NCI-H2107 treated with DMSO at 0.1 percent for 48 hours (cell line): ENCODE data around the gene PAH.

Experiments
- DNase-seq: peaks from one replicate; lab custom pipeline; 2025; ENCODE audit not compliant: unreplicated experiment; lab: John Stamatoyannopoulos, UW

Gene PAH

DNA sequence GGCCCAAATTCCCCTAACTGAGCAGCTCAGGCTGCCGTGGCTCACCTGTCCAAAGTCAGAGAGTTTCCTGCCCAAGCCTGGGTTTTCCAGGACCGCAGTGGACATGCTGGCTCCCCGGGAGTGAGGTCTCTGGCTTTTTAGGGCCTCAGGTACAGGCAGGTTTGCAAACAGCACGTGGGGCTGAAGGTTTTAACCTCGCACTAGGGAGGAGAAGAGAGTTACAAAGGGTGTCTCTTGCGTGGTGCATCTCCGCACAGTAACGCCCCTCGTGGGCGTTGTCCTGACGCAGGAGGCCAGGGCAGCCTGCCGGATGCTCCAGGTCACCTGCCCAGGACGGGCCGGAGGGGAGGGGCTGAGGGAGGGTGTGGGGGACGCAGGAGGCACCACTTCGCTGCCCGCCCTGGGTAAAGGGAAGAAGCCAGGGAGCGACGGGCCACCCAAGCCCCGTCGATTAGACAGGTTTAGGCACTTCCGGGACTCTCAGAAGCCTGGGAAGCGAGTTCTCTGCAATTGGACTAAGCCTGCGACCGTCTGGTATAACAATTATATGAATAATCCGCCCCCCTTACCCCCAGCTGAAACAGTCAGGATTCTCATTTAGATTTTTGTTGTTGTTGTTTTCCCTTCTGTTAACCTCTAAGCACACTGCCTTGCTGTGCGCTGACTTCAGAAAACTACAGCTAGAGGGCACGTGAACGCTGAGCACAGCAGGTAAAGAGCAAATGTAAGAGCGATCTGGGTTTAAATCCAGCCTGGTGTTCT, at the start of gene PAH:
Gene PAH, minus strand, starts transcription at position 219 of the 762 bp plus-strand sequence. Its CDS starts 114 bp downstream, at position 105.
- no peak for DNase-seq

DNA sequence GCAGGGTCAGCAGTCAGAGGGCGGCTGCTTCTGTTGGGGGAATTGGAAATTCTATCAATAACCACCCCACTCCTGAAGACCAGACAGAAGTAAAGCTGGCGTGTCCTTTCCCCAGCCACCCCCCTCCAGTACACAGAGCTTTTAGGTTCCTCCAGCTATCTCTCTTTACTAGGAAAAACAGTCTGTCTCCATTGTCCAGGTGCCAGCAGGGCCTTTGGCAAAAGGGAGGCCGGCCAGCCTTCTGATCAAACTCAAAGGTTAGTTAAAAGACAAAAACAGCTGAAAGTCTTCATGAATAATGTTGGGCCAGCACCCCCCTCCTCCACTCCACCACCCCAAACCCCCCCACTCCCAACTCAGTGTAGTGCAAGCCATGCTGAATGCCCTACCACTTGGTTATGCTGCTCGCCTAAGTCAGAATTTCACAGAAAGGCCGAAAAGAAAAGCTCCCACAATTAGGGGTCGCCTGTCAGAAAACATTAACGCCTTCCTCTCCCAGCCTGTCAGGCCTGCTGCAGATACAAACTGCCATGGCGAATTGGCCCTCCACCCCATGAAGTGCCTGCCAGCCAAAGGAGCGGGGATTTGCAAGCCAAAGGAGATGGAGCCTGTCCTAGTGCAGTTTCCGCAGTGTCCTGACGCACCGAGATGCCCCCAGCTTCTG, 49.3 kb upstream of the PAH start:
- no peak for DNase-seq

DNA sequence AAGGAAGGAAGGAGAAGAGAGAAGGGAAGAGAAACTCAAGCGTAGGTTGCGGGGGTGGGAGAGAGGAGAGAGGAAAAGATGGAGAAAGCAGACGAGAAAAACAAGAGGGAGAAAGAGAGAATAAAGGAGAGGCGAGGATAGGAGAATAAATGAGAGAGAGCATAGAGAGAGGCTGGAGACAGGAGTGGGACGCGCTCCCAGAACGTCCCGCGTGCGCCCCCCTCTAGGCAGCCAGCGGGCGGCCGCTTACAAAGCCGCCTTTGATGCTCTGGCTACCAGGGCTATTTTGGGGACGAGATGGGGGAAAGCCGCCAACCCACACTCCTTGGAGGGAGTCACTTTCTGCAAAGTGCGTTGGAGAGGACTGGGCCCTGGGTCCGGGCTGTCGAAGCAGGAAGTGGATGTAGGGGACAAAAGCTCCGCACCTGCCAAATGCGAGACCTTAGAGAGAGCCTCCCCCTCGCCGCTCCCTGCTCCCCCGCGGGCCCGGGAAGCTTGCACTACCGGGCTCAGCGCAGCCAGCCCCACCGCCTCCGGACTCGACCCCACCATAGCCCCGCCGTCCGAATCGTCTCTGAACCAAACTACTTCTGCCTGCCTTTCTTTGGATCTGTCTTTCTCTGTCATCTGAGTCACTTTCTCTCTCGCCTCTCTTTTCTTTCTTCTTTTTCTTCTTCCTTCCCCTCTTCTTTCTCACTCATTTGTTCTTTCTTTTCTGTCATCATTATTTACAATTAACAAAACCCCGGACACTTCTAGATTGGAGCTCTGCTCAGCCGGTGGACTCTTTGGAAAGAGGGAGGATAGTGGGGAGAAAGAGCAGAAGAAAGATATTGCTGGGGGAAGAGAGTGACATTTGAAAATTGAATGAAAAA, 48.5 kb upstream of the PAH start:
- no peak for DNase-seq

DNA sequence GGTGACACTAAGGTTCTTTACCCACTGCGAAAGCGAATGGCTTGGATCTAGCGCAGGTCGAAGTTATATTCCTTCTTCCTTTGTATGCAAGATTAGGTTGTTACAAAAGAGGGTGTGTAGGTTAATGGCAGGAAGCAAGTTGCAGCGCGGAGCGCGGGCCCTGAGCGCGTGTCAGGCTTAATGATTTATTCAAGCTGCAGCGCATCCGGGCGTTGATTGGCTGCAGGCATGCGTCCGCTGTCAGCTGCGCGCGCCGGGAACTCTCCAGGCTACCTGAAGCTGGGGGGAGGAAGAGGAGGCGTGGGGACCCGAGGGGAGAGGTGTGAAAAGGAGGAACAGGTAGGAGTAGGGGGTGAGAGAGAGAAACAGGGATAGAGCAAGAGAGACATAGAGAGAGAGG, 47.8 kb upstream of the PAH start:
- DNase-seq, result no peak

DNA sequence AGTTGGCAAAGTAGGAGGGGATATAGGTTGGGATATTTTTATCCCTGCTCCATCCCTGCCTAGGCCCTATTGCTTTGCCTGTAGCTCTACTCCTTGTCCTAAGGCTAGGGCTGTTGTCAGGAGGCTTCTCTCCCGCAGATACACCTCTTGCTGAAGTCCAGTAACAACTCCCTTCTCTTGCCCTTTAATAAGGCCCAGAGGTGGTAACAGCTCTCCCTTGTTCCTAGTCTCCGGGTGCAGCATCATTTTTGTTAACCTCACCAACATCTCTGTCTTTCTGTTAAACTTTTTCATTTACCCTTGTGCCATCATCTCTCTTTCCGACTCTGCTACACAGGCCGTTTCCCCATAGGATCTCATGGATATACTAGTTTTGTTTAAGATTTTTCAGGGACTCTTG, 46.8 kb upstream of the PAH start:
- DNase-seq, result no peak

DNA sequence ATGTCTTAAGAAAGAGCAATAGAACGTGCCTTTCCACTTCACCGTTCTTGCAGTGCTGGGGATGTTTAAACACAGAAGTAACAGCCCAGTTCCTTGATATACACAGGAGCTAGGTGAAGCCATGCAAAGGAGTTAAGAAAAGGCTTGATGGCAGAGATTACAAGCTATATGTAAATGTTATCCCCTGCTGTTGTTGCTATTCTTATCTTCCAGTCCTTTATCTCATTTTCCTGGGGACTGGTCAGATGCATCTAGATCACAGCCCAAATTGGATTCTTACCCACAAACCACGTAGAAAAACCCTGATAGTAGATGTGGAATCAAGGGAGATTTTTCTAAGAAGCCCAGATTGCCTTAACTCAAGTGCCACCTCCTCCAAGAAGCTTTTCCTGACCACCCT, 45.9 kb upstream of the PAH start:
- no peak for DNase-seq

DNA sequence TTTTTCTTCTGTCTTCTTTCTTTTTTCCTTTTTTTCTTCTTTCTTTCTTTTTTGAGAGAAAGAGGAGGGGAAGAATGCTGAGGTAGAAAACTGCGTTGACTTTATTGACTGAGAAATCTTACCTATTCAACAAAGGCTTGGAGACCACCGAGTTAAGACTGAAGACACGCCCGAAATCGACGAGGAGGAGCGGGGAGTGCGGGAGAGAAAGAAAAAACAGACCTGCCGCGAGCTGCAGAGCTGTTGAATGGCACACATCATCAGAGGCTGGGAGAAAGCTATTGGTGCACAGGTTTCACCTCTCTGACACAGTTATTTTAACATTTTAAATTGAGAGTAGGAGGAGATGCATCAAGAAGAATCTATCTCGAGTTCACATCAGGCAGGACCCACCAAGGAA, 45.5 kb upstream of the PAH start:
- peak; percentile 55 for DNase-seq

DNA sequence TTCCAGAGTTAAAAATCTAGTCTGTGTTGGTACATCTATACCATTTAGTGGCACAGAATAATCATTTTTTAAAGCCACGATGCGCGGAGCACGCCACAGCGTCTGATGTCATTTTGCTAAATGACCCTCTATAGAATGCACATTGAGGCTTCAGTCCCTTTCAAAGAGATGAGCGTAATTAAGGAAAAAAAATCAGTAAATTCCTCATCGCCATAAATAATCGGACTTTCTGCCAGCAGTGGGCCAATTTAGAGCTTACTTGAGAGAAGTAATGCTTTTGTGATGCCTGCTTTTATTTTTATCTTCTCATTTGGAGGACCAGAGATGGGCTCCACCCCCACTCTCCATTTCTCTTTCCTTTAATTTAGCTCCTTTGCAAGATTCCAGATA, 44.4 kb upstream of the PAH start:
- DNase-seq, result peak; percentile 95

DNA sequence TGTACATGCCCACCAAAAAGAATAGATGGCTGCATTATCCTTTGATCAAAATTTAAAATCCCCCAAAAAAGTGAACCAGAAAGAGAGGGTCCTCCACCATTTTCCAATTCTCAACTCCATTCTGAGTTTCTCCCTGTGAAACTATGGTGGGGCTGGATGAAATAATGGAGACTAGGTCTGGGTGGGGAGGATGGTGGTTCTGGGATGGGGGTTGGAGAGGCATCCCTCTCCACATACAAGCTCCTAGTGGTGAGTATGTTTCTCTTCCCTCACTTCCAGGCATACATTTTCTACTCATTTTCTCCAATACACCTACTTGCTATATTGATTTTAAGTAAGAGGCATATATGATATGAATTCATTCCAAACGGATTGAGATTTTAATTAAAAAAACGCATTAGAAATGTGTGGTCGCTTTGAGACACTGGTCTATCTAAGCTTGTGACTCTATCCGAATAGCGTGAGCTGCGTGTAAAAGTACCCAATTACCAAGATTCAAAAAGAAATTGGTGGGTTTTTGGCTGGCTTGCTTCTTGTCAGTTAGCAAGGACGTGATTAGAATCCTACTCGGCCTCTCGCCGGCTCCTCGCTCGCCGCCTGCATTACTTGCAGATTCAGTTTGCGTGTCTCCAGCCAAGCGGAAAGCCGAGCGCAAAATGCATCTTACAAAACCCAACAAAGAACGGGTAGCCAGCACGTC, 43.9 kb upstream of the PAH start:
- DNase-seq, result peak; percentile 94

DNA sequence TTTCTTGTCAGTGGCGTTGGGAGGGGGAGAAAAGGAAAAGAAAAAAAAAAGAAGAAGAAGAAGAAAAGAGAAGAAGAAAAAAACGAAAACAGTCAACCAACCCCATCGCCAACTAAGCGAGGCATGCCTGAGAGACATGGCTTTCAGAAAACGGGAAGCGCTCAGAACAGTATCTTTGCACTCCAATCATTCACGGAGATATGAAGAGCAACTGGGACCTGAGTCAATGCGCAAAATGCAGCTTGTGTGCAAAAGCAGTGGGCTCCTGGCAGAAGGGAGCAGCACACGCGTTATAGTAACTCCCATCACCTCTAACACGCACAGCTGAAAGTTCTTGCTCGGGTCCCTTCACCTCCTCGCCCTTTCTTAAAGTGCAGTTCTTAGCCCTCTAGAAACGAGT, 42.3 kb upstream of the PAH start:
- DNase-seq, result peak; percentile 50

DNA sequence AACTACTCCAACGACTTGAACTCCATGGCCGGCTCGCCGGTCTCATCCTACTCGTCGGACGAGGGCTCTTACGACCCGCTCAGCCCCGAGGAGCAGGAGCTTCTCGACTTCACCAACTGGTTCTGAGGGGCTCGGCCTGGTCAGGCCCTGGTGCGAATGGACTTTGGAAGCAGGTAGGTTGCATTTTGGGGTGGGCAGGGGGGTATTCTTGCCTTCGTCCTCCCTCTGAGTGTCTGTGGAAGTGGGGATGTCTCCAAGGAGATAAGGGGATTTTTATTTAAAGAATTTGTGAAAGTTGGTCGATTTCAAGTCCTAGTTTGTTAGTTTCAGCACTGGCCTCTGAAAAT, 41.8 kb upstream of the PAH start:
- DNase-seq, result no peak

DNA sequence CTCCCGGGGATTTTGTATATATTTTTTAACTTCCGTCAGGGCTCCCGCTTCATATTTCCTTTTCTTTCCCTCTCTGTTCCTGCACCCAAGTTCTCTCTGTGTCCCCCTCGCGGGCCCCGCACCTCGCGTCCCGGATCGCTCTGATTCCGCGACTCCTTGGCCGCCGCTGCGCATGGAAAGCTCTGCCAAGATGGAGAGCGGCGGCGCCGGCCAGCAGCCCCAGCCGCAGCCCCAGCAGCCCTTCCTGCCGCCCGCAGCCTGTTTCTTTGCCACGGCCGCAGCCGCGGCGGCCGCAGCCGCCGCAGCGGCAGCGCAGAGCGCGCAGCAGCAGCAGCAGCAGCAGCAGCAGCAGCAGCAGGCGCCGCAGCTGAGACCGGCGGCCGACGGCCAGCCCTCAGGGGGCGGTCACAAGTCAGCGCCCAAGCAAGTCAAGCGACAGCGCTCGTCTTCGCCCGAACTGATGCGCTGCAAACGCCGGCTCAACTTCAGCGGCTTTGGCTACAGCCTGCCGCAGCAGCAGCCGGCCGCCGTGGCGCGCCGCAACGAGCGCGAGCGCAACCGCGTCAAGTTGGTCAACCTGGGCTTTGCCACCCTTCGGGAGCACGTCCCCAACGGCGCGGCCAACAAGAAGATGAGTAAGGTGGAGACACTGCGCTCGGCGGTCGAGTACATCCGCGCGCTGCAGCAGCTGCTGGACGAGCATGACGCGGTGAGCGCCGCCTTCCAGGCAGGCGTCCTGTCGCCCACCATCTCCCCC, 41.2 kb upstream of the PAH start:
- peak; percentile 58 for DNase-seq

DNA sequence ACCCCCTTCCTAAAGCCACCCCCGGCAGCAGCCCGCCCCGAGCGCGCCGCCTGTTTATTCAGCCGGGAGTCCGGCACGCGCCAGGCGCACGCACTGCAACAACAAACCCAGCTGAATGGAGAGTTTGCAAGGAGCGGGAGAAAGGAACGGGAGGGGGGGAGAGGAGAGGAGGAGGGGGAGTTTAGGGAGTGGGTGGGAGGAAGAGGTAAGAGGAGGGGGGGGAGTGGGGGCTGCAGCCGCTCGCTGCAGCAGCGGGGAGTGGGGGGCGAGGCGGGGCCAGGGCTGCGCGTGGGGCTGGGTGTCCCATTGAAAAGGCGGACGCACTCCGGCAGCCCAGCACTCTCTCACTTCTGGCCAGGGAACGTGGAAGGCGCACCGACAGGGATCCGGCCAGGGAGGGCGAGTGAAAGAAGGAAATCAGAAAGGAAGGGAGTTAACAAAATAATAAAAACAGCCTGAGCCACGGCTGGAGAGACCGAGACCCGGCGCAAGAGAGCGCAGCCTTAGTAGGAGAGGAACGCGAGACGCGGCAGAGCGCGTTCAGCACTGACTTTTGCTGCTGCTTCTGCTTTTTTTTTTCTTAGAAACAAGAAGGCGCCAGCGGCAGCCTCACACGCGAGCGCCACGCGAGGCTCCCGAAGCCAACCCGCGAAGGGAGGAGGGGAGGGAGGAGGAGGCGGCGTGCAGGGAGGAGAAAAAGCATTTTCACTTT, 40.5 kb upstream of the PAH start, which contains the start of gene ASCL1:
Gene ASCL1, plus strand, starts transcription at position 336 of the 712 bp plus-strand sequence. CDS start 571 bp downstream, outside the sequence.
- DNase-seq, result peak; percentile 95

DNA sequence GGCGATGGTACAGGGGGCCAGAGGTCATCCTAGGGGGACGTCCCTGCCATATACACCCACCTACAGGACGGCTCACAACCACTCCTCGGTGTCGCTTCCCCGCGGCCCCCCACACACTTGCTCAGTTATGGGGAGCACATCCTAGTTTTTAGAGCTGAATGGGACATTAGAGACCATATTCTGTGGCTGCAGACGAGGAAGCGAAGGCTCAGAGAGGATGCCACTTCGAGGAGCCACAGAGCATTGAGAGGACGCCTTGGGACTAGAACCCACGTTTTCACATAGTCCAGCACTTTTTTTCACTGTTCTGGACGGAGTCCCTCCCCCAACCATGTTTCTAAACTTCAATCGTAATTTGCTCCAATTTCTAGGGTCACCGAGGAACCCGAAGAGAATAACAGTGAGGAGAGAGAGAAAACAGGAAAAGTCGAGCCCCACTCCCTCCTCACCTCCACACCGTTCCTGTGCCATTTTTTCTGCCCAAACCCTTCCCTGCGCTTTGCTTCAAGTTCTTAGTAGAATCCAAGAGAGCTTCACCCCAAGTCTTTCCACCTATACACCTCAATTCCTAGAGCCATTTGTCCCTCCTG, 39.8 kb upstream of the PAH start:
- DNase-seq, result no peak

DNA sequence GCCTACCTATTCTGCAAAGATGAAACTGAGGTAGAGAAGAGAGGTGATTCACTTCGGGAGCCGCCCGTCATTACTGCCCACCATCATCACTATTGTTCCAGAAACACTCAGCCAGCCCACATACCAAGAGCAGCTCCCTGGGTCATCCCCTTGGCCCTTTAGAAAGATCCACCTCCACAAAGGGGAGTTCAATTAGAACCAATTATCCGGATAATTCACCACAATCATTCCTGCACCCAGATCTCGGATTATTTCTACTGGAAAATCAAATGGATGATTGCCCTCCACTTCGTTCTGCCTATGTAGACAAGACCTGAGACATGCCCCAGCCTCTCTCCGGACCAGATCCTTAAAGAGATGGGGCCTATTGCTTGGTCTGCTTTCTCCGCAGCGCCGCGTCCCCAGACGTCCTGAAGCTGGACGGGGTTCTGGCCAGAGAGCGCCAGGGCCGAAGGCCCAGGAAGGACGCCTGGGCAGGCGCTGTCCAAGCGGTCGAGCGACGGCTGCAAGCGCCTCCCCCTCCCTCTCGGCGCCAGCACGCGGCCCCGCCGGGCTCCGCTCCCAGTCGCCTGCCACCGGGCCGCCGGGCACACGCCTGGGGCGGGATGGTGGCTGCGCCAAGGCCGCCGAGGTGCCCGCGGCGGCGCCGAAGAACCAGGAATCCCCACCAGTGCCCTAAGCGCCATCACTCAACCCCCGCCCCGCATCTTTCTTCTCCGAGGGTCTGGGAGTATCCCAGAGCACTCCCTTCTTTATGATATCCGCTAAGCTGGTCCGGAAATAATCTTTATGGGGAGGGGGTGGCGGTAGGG, 39.1 kb upstream of the PAH start:
- peak; percentile 55 for DNase-seq

DNA sequence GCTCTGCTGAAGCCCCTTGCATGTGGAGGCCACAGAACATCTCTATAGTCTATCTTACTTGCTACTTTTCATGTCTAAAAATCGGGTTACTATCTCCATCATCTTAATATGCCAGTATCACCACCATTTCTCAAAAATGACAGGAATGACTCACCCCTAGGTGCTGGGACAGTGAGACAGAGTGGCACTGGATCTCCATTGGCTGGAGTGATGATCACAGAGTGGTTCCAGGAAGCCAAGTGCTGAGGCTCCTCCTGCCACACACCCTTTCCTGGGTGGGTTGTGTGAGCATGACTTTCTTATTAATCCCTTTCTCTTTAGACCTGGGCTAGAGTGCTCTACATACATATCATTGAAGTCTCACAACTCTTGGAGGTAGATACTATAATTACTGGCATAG, 37.1 kb upstream of the PAH start:
- no peak for DNase-seq

DNA sequence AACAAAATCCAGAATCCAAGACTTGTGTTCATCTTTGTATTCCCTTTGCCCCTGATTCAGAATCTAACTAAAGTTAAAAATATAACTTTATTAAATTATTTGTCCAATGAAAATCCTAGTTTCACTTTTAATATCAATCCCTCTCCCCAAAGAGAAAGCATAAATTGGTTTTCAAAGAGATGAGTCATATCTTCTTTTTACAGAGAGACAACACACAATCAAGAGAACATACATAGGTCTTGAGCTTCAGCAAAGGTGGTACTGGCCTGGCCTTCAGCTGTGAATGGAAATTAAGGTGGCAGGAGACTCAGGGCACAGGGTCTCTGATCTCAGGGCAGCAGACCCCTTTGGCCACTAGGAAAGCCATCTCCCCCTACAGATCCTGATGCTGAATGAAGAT, 36.2 kb upstream of the PAH start:
- no peak for DNase-seq

DNA sequence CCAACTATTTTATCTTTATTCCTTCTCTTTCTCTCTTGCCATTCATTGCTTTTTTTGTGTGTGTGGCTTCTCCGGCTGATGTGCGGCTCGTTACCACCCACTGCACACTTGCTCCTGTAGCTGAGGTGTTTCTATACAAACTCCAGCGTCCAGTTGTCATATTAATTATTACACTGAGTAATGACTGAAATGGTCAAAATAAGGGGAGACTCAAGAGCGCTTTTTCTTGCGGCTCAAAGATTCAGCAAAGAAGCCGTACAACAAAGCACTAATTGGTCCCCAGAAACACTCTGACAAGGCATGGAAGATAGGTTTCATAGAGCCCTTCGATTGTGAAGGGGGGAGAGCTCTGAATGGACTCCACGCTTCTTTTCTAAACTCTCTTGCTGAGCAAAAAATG, 34.8 kb upstream of the PAH start:
- DNase-seq, result no peak
